Fibroblast of villous mesenchyme (primary cell): ENCODE measurements around the gene PNMT. TPM values are rescaled to one million over a fixed set of nuclear protein-coding genes. Genes with fewer than 3 reads are reported as not detected.

ENCODE experiments used
- DNase-seq: peaks from one replicate; pipeline ENCODE4 v3.0.0-alpha.2; 2010; ENCODE audit warnings: low read depth
- H3K4me3 ChIP-seq: 2 replicates; pipeline ENCODE4 v1.5.1; 2011; ENCODE audit warnings: low read depth, mild to moderate bottlenecking, low read length
- CTCF ChIP-seq: IDR thresholded peaks from 2 replicates; pipeline ENCODE4 v1.5.1; 2012; ENCODE audit warnings: low read depth, mild to moderate bottlenecking, low read length; ENCODE audit not compliant: insufficient read depth
- total RNA-seq: library from RNA; depleted of rRNA; stranded (reverse); fragments of >200 nt; gene quantifications from 2 replicates; pipeline ENCODE4 v1.2.3, GENCODE V29; 2012

PNMT gene
- total RNA-seq, 1 donor, result not detected

- TF ChIP-seq CTCF, result no peak
- peak overlapping the region; percentile 83 for H3K4me3 ChIP-seq
- DNase-seq, result peak; percentile 35
Observed at GRCh38 chr17:39700148-39700987, 32.1 kb downstream of the PNMT start.

GRCh38 chr17:39701012-39701783 is 32.9 kb downstream of the PNMT start:
- peak overlapping the region; percentile 83 for H3K4me3 ChIP-seq
- no peak for DNase-seq
- TF ChIP-seq CTCF, result no peak

GRCh38 chr17:39701784-39702422 is 33.6 kb downstream of the PNMT start:
- no peak overlapping the region for H3K4me3 ChIP-seq
- DNase-seq, result no peak
- TF ChIP-seq CTCF, result no peak

- no peak for TF ChIP-seq CTCF
- no peak overlapping the region for H3K4me3 ChIP-seq
- DNase-seq, result peak; percentile 63
Observed at GRCh38 chr17:39702901-39703893, 34.9 kb downstream of the PNMT start.

- no peak for TF ChIP-seq CTCF
- DNase-seq, result no peak
- H3K4me3 ChIP-seq, result no peak overlapping the region
Observed at GRCh38 chr17:39703913-39704312, 35.7 kb downstream of the PNMT start.

GRCh38 chr17:39704821-39705551 is 36.7 kb downstream of the PNMT start:
- TF ChIP-seq CTCF, result peak; percentile 52
- H3K4me3 ChIP-seq, result no peak overlapping the region
- DNase-seq, result peak; percentile 48
